NB4 (cell line): Measurements from ENCODE around the gene KIF20B.
"Not testable (repeated sequence)": the region's sequence is repeated elsewhere in the genome, so short reads cannot be mapped to it uniquely, and the experiment has no call there.

Experiments used
- DNase-seq: peaks from one replicate; pipeline ENCODE4 v3.0.0; 2010; ENCODE audit warnings: low read depth
- H3K4me3 ChIP-seq: one replicate; pipeline ENCODE4 v1.5.1; 2011; ENCODE audit warnings: mild to moderate bottlenecking, low read depth, low read length, moderate library complexity
- CTCF ChIP-seq: IDR thresholded peaks from one replicate; pipeline ENCODE4 v1.5.1; 2012; ENCODE audit warnings: low read depth, low read length
- MYC ChIP-seq: IDR thresholded peaks from 2 replicates; pipeline ENCODE4 v1.6.1; 2011; ENCODE audit warnings: low read depth, low read length
- POLR2A ChIP-seq: IDR thresholded peaks from 2 replicates; pipeline ENCODE4 v1.6.1; 2011; ENCODE audit warnings: mild to moderate bottlenecking; ENCODE audit not compliant: insufficient read length; ENCODE audit errors: extremely low read depth
- TF ChIP-seq, protein P1 (sequence below): IDR thresholded peaks from 2 replicates; pipeline ENCODE4 v1.6.1; 2011; ENCODE audit warnings: low read depth, low read length

KIF20B gene

GRCh38 chr10:89755374-89755773 is 54.0 kb downstream of the KIF20B start:
- TF ChIP-seq CTCF (no peak), POLR2A (no peak), MYC (no peak)
- TF ChIP-seq, protein P1, sequence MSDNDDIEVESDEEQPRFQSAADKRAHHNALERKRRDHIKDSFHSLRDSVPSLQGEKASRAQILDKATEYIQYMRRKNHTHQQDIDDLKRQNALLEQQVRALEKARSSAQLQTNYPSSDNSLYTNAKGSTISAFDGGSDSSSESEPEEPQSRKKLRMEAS = no peak
- H3K4me3 ChIP-seq = no peak overlapping the region
- no peak for DNase-seq

DNA sequence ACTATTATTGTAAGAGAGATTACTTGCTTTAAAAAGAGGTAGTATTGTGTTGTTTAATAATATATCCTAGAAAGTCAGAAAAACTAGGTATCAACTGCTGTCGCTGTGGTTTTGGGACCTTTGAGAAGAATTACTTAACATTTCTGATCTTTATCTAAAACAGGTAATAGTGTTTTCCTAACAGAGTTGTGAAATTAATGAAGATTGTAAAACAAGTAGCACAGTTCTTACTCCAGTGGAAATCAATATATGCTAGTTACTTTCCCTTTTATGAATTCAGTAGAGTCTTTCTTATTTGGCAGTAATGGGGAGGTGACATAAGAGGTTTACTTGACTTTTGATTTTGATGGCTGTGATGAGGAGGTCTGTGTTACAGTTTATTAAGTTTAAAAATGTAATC is 58.1 kb downstream of the KIF20B start:
- no peak overlapping the region for H3K4me3 ChIP-seq
- TF ChIP-seq POLR2A (no peak), MYC (no peak), CTCF (no peak)
- TF ChIP-seq, protein P1 = no peak
- no peak for DNase-seq

DNA sequence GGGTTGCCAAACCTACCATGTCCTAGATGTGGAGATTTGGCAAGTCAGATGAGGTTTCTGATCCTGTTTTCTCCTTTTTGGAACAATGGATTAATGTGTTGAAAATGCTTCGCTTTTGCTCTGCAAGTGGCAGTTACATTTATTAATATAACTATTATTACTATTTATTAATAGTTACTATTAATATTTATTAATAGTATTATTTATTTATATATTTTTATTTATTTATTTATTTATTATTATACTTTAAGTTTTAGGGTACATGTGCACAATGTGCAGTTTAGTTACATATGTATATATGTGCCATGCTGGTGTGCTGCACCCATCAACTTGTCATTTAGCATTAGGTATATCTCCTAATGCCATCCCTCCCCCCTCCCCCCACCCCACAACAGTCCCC is 62.3 kb downstream of the KIF20B start:
- not testable (repeated sequence) for DNase-seq, H3K4me3 ChIP-seq

GRCh38 chr10:89771684-89772083 is 70.3 kb downstream of the KIF20B start:
- TF ChIP-seq, protein P1 = no peak
- H3K4me3 ChIP-seq = no peak overlapping the region
- no peak for DNase-seq

DNA sequence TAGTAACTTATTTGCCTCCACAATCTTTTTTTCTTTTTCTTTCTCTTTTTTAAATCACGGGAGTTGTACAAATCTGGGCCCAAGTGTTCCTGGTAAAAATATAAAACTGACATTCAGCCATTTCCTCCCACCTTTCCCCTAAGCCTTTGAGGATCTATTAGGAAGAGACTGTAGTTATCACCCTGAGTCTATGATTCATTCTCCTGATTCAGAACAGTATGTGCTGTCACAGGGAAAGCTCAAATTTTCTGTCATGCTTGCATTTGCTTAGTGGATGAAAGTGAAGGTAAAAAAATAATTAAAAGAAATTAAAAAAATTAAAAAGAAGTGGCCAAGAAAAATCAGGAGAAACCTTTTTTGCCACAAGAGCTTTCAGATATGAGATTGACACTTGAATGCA is 71.7 kb downstream of the KIF20B start:
- no peak for DNase-seq
- no peak for TF ChIP-seq POLR2A
- TF ChIP-seq, protein P1 = no peak
- no peak for TF ChIP-seq MYC
- no peak for TF ChIP-seq CTCF
- no peak overlapping the region for H3K4me3 ChIP-seq

DNA sequence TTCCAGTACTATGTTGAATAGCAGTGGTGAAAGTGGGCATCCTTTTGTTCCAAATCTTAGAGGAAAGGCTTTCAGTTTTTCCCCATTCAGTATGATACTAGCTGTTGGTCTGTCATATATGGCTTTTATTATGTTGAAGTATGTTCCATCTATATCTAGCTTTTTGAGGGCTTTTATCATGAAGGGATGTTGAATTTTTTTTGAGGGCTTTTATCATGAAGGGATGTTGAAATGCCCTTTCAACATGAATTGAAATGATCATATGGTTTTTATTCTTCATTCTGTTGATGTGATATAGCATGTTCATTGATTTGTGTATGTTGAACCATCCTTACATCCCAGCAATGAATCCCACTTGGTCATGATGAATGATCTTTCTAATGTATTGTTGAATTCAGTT is 75.3 kb downstream of the KIF20B start:
- H3K4me3 ChIP-seq = no peak overlapping the region
- DNase-seq = no peak
- no peak for TF ChIP-seq POLR2A
- TF ChIP-seq CTCF = no peak
- TF ChIP-seq MYC = no peak
- TF ChIP-seq, protein P1 = no peak

GRCh38 chr10:89782470-89782869 is 81.1 kb downstream of the KIF20B start:
- DNase-seq = no peak
- no peak overlapping the region for H3K4me3 ChIP-seq
- TF ChIP-seq POLR2A (no peak), CTCF (no peak), MYC (no peak)
- TF ChIP-seq, protein P1 = no peak
